GM18505 (cell line): ENCODE results near the gene ADAM30.

Experiments
- ATAC-seq: cut with Tn5 transposase; IDR thresholded peaks from one replicate; pipeline ENCODE4 v1.9.1; 2021; ENCODE audit not compliant: unreplicated experiment
- POLR2A ChIP-seq: IDR thresholded peaks from 4 replicates; pipeline ENCODE4 v1.6.1; 2011; ENCODE audit warnings: borderline replicate concordance; ENCODE audit not compliant: insufficient read depth, insufficient read length; ENCODE audit errors: extremely low read depth

Gene ADAM30

DNA sequence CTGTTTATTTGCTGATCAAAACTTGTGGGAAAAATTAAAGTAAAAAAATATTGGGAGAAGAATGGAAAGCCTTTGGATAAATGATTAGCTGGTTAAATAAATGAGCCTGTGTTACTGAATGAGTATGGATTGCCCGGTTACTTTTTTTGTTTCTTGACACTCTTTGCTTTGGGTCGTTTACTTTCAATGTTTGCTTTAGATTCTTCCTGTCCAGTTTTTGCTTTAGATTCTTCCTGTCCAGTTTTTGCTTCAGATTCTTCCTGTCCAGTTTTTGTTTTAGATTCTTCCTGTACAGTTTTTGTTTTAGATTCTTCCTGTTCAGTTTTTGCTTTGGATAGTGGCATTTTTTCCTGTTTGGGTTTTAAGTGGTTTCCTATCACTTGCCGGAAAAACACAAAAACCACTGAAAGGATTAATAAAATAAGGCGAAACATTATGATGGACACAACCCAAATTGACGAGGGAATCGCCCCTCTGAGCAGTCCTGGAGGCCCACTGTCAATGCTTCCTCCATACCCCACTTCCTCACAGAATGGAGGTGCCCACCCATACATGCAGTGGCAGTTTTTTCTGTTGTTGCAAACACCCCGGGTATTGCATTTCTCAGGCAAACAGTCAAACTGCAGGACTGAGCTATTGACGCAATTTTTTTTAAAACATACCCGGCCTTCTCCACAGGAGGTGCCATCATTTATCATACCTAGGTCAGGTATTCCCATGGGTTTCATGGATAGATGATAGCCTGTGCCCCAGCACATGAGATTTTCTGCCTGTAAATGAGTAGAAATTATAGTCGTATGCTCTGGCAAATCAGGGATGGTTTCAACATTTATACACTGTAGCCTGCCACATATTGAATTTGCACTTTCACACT lies 2.3 kb downstream of the ADAM30 start:
- no peak for TF ChIP-seq POLR2A
- no peak for ATAC-seq

- no peak for TF ChIP-seq POLR2A
- no peak for ATAC-seq
Observed at GRCh38 chr1:119893238-119893791, 3.0 kb downstream of the ADAM30 start.

DNA sequence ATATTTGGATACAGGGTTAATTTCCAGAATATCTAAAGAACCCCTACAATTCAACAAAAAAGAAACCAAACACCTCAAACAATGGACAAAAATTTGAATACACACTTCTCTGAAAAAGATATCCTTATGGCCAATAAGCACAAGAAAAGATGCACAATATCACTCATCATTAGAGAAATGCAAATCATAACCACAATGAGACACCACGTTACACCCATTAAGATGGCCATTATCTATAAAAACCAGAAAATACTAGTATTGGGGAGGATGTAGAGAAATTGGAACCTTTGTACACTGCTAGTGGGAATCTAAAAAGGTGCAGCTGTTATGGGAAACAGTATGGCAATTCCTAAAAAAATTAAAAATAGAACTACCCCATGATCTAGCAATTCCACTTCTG lies 4.9 kb downstream of the ADAM30 start:
- no peak for TF ChIP-seq POLR2A
- ATAC-seq = no peak

DNA sequence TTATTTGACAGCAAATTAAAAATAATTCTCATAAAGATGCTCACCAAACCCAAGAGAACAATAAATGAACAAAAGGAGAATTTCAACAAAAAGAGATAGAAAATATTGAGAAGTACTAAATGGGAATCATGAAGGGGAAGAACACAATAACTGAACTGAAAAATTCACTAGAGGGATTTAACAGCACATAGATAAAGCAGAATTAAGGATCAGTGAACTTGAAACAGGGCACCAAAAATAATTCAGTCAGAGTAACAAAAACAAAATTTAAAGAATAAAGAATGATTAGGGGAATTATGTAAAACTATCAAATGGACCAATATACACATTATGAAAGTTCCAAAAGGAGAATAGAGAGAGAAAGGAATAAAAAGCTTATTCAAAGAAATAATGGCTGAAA lies 7.8 kb downstream of the ADAM30 start:
- no peak for TF ChIP-seq POLR2A
- ATAC-seq = no peak

DNA sequence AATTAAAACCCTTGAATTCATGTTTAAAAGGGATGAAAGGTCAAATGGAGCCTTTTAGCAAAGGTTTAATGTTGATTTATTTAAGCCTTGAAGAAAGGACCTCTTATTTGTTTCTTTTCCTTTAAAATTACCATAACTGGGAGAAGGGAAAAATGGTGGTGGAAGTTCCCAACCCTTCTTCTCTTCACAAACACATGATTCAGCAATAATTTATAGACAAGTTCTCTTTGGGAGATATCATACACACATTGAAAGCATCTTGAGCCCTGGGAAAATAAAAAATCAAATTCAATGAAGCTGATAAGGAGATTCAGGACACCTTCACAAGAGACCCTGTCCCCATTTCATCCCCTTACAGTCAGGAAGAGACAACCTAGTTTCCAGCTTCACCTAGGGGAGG lies 8.9 kb downstream of the ADAM30 start:
- no peak for TF ChIP-seq POLR2A

GRCh38 chr1:119885903-119886783 lies 10.2 kb downstream of the ADAM30 start:
- TF ChIP-seq POLR2A = no peak
- no peak for ATAC-seq

More for the DNA sequence above, 8.9 kb downstream of the ADAM30 start:
- ATAC-seq = no peak

- no peak for TF ChIP-seq POLR2A
Observed at GRCh38 chr1:119884711-119885110, 11.6 kb downstream of the ADAM30 start.

GRCh38 chr1:119883826-119884225 lies 12.5 kb downstream of the ADAM30 start:
- TF ChIP-seq POLR2A = no peak
- ATAC-seq = no peak

More at GRCh38 chr1:119884711-119885110, 11.6 kb downstream of the ADAM30 start:
- no peak for ATAC-seq

GRCh38 chr1:119882132-119883049 lies 13.9 kb downstream of the ADAM30 start:
- TF ChIP-seq POLR2A = no peak
- ATAC-seq = no peak

DNA sequence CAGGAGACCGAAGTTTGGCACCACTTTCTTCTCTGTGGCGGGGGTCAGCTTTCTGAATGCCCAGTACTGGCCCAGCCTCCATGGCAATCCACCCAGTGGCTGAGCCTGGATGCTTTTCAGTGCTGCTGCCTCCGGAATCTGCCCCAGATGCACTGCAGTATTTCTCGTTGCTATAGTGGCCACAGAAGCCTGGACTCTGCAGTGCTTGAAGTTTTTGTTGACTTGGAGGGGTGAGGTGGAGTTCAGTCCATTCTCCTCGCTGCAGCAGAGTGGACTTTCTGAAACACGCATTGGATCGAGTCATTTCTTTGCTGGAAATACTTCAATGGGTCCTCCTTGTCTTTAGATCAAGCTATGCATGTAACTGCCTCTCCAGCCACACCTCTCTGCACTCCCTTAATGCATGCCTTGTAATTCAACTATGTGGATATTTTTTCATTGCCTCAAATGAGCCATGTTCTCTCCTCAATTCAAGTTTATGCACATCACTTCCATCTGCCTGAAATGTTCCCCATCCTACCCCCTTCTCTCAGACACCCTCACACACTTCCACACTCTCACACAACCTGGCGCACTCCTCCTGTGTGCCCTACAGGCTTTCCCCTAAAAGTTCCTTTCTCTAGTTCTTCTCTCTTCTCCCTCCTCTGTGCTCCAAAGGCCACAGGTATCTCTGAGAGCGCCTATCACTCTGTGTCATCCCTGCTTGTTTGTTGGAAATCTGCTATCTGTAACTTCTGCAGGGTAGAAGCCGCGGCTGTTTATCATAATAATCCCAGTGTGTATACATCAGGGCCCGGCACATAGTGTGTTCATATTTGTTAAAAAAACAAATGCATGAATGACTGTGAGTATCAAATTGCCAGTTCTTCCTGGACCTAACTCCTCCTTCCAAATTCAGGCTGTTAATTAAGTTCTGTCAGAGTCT lies 16.5 kb downstream of the ADAM30 start:
- no peak for TF ChIP-seq POLR2A

DNA sequence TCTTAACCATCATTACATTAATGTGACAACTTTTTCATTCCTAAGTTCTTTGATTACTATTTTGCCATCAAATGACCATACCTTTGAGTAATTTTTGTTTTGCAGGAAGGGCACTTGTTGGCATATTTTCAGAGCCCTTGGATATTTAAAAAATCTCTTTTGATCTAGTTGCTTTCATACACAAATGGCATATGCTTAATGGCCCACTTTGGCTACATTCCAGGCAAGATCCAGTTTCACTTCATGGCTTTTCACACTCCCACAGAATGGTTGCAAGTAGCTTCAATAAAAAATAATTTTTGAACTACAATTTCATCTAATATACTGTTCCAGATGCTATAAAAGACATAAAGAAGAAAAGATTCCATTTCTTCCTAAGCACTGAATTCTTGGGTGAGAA lies 18.1 kb downstream of the ADAM30 start:
- ATAC-seq = no peak
- TF ChIP-seq POLR2A = no peak

More for the DNA sequence above, 16.5 kb downstream of the ADAM30 start:
- ATAC-seq = no peak

- no peak for ATAC-seq
- TF ChIP-seq POLR2A = no peak
Observed at GRCh38 chr1:119874186-119874585, 22.1 kb downstream of the ADAM30 start.
